Stimulated activated memory B cell treated with anti-CD40 and anti-IgM and Interleukin-4, amounts not matched to agents 10 μg/mL and 1 μg/mL and 100 μg/mL, for 72 hours (primary cell): ENCODE data around the gene OR2L13.
A peak's percentile ranks its signal among the peaks of the same experiment; 100 is the strongest.
"Not testable (repeated sequence)": the region's sequence is repeated elsewhere in the genome, so short reads cannot be mapped to it uniquely, and the experiment has no call there.

Source experiments
- ATAC-seq: fragments of 150-1000 bp; cut with Tn5 transposase; 2 replicates; pipeline ENCODE4 v1.10.0; 2021
- H3K27ac Mint-ChIP-seq: one replicate; pipeline ENCODE4 v1.8.0; 2022; ENCODE audit warnings: mild to moderate bottlenecking, mixed read lengths
- H3K27me3 Mint-ChIP-seq: one replicate; pipeline ENCODE4 v1.8.0; 2022; ENCODE audit warnings: mixed read lengths
- H3K36me3 Mint-ChIP-seq: one replicate; pipeline ENCODE4 v1.8.0; 2022; ENCODE audit warnings: mixed read lengths
- H3K4me1 Mint-ChIP-seq: one replicate; pipeline ENCODE4 v1.8.0; 2022; ENCODE audit warnings: mixed read lengths
- H3K4me3 Mint-ChIP-seq: one replicate; pipeline ENCODE4 v1.8.0; 2022; ENCODE audit warnings: mild to moderate bottlenecking, moderate library complexity, mixed read lengths
- H3K9me3 Mint-ChIP-seq: one replicate; pipeline ENCODE4 v1.8.0; 2022; ENCODE audit warnings: mixed read lengths

OR2L13 gene

GRCh38 chr1:248094884-248095283 is at the start of gene OR2L13:
OR2L13 (plus strand) TSS chr1:248095184; CDS start chr1:248099376, 4,192 bp downstream.
- H3K4me3 Mint-ChIP-seq: no peak within 1 kb of the TSS
- no peak within 1 kb of the TSS for H3K27ac Mint-ChIP-seq
- no peaks in the 10 kb centered on the region for H3K27me3 Mint-ChIP-seq
- no peaks in the 10 kb centered on the region for H3K4me1 Mint-ChIP-seq
- peaks cover 9% of the 10 kb centered on the region for H3K9me3 Mint-ChIP-seq
- H3K36me3 Mint-ChIP-seq: no peaks in the 10 kb centered on the region
- no peak for ATAC-seq

GRCh38 chr1:248045209-248045608 is 49.8 kb upstream of the OR2L13 start:
- H3K4me3 Mint-ChIP-seq: no peak overlapping the region
- no peaks in the 10 kb centered on the region for H3K36me3 Mint-ChIP-seq
- no peaks in the 10 kb centered on the region for H3K27me3 Mint-ChIP-seq
- no peaks in the 10 kb centered on the region for H3K4me1 Mint-ChIP-seq
- ATAC-seq: no peak
- peaks cover 14% of the 10 kb centered on the region for H3K9me3 Mint-ChIP-seq
- H3K27ac Mint-ChIP-seq: no peak overlapping the region

GRCh38 chr1:248046536-248046935 is 48.4 kb upstream of the OR2L13 start, which contains the start of gene OR2L3:
OR2L3 (plus strand) TSS chr1:248046836; CDS start chr1:248060682, 13,846 bp downstream.
- H3K27me3 Mint-ChIP-seq: no peaks in the 10 kb centered on the region
- no peaks in the 10 kb centered on the region for H3K36me3 Mint-ChIP-seq

GRCh38 chr1:248047008-248047407 is 48.0 kb upstream of the OR2L13 start:
- Mint-ChIP-seq H3K9me3 (peaks cover 9% of the 10 kb centered on the region), H3K27me3 (no peaks in the 10 kb centered on the region), H3K4me3 (no peak overlapping the region), H3K27ac (no peak overlapping the region), H3K36me3 (no peaks in the 10 kb centered on the region), H3K4me1 (no peaks in the 10 kb centered on the region)
- ATAC-seq: no peak

More at GRCh38 chr1:248046536-248046935, 48.4 kb upstream of the OR2L13 start, which contains the start of gene OR2L3:
- Mint-ChIP-seq H3K4me1 (no peaks in the 10 kb centered on the region), H3K9me3 (peaks cover 9% of the 10 kb centered on the region), H3K4me3 (no peak within 1 kb of the TSS), H3K27ac (no peak within 1 kb of the TSS)
- no peak for ATAC-seq

GRCh38 chr1:248054671-248055070 is 40.3 kb upstream of the OR2L13 start:
- peaks cover 6% of the 10 kb centered on the region for H3K9me3 Mint-ChIP-seq
- H3K4me3 Mint-ChIP-seq: no peak overlapping the region
- no peak for ATAC-seq
- H3K4me1 Mint-ChIP-seq: no peaks in the 10 kb centered on the region
- no peaks in the 10 kb centered on the region for H3K27me3 Mint-ChIP-seq
- no peak overlapping the region for H3K27ac Mint-ChIP-seq
- no peaks in the 10 kb centered on the region for H3K36me3 Mint-ChIP-seq

- no peaks in the 10 kb centered on the region for H3K4me1 Mint-ChIP-seq
- no peak overlapping the region for H3K27ac Mint-ChIP-seq
- H3K4me3 Mint-ChIP-seq: no peak overlapping the region
- no peak for ATAC-seq
- no peaks in the 10 kb centered on the region for H3K36me3 Mint-ChIP-seq
- no peaks in the 10 kb centered on the region for H3K27me3 Mint-ChIP-seq
- peaks cover 6% of the 10 kb centered on the region for H3K9me3 Mint-ChIP-seq
Measured at GRCh38 chr1:248055261-248055660, 39.7 kb upstream of the OR2L13 start.

GRCh38 chr1:248065071-248065470 is 29.9 kb upstream of the OR2L13 start:
- H3K4me1 Mint-ChIP-seq: no peaks in the 10 kb centered on the region
- H3K4me3 Mint-ChIP-seq: no peak overlapping the region
- no peak for ATAC-seq
- H3K36me3 Mint-ChIP-seq: no peaks in the 10 kb centered on the region
- peaks cover 11% of the 10 kb centered on the region for H3K27me3 Mint-ChIP-seq
- H3K9me3 Mint-ChIP-seq: peaks cover 3% of the 10 kb centered on the region
- H3K27ac Mint-ChIP-seq: no peak overlapping the region

- ATAC-seq: no peak
- Mint-ChIP-seq H3K4me3 (no peak overlapping the region), H3K27ac (no peak overlapping the region), H3K9me3 (peaks cover 5% of the 10 kb centered on the region), H3K27me3 (peaks cover 11% of the 10 kb centered on the region), H3K4me1 (no peaks in the 10 kb centered on the region), H3K36me3 (no peaks in the 10 kb centered on the region)
Measured at GRCh38 chr1:248065604-248066003, 29.4 kb upstream of the OR2L13 start.

GRCh38 chr1:248083864-248084263 is 11.1 kb upstream of the OR2L13 start:
- not testable (repeated sequence) for H3K9me3 Mint-ChIP-seq, H3K36me3 Mint-ChIP-seq, H3K4me3 Mint-ChIP-seq, H3K27me3 Mint-ChIP-seq, H3K4me1 Mint-ChIP-seq, H3K27ac Mint-ChIP-seq
- peak; percentile 12 for ATAC-seq

GRCh38 chr1:248098529-248098928 is 3.5 kb downstream of the OR2L13 start:
- no peak for ATAC-seq
- H3K4me1 Mint-ChIP-seq: no peaks in the 10 kb centered on the region
- H3K9me3 Mint-ChIP-seq: peaks cover 2% of the 10 kb centered on the region
- no peaks in the 10 kb centered on the region for H3K36me3 Mint-ChIP-seq
- no peaks in the 10 kb centered on the region for H3K27me3 Mint-ChIP-seq
- no peak overlapping the region for H3K4me3 Mint-ChIP-seq
- no peak overlapping the region for H3K27ac Mint-ChIP-seq

- H3K4me1 Mint-ChIP-seq: no peaks in the 10 kb centered on the region
- peaks cover 12% of the 10 kb centered on the region for H3K9me3 Mint-ChIP-seq
- ATAC-seq: no peak
- no peak overlapping the region for H3K4me3 Mint-ChIP-seq
- H3K27ac Mint-ChIP-seq: no peak overlapping the region
- H3K27me3 Mint-ChIP-seq: no peaks in the 10 kb centered on the region
- H3K36me3 Mint-ChIP-seq: no peaks in the 10 kb centered on the region
Measured at GRCh38 chr1:248102847-248103246, 7.9 kb downstream of the OR2L13 start.

GRCh38 chr1:248111157-248111556 is 16.2 kb downstream of the OR2L13 start:
- peaks cover 29% of the 10 kb centered on the region for H3K9me3 Mint-ChIP-seq
- no peaks in the 10 kb centered on the region for H3K4me1 Mint-ChIP-seq
- peaks cover 6% of the 10 kb centered on the region for H3K36me3 Mint-ChIP-seq
- H3K4me3 Mint-ChIP-seq: no peak overlapping the region
- no peak overlapping the region for H3K27ac Mint-ChIP-seq
- H3K27me3 Mint-ChIP-seq: no peaks in the 10 kb centered on the region
- no peak for ATAC-seq

GRCh38 chr1:248114890-248115289 is 19.9 kb downstream of the OR2L13 start:
- H3K4me1 Mint-ChIP-seq: no peaks in the 10 kb centered on the region
- H3K27me3 Mint-ChIP-seq: no peaks in the 10 kb centered on the region
- no peak for ATAC-seq
- peaks cover 19% of the 10 kb centered on the region for H3K9me3 Mint-ChIP-seq
- H3K27ac Mint-ChIP-seq: no peak overlapping the region
- H3K4me3 Mint-ChIP-seq: no peak overlapping the region
- H3K36me3 Mint-ChIP-seq: peaks cover 6% of the 10 kb centered on the region

- H3K36me3 Mint-ChIP-seq: no peaks in the 10 kb centered on the region
- peaks cover 12% of the 10 kb centered on the region for H3K9me3 Mint-ChIP-seq
- H3K4me3 Mint-ChIP-seq: no peak overlapping the region
- H3K27me3 Mint-ChIP-seq: peaks cover 8% of the 10 kb centered on the region
- no peaks in the 10 kb centered on the region for H3K4me1 Mint-ChIP-seq
- no peak for ATAC-seq
- H3K27ac Mint-ChIP-seq: no peak overlapping the region
Measured at GRCh38 chr1:248127653-248128052, 32.7 kb downstream of the OR2L13 start.

GRCh38 chr1:248136811-248137210 is 41.8 kb downstream of the OR2L13 start:
- H3K27me3 Mint-ChIP-seq: no peaks in the 10 kb centered on the region
- no peak overlapping the region for H3K27ac Mint-ChIP-seq
- peaks cover 9% of the 10 kb centered on the region for H3K9me3 Mint-ChIP-seq
- no peaks in the 10 kb centered on the region for H3K36me3 Mint-ChIP-seq
- H3K4me1 Mint-ChIP-seq: no peaks in the 10 kb centered on the region
- peak; percentile 27 for ATAC-seq
- H3K4me3 Mint-ChIP-seq: no peak overlapping the region

GRCh38 chr1:248140846-248141245 is 45.9 kb downstream of the OR2L13 start:
- peaks cover 8% of the 10 kb centered on the region for H3K9me3 Mint-ChIP-seq
- no peaks in the 10 kb centered on the region for H3K27me3 Mint-ChIP-seq
- H3K27ac Mint-ChIP-seq: no peak overlapping the region
- no peaks in the 10 kb centered on the region for H3K36me3 Mint-ChIP-seq
- no peak for ATAC-seq
- H3K4me3 Mint-ChIP-seq: no peak overlapping the region
- H3K4me1 Mint-ChIP-seq: no peaks in the 10 kb centered on the region

GRCh38 chr1:248143311-248143710 is 48.3 kb downstream of the OR2L13 start:
- no peak overlapping the region for H3K4me3 Mint-ChIP-seq
- peaks cover 18% of the 10 kb centered on the region for H3K9me3 Mint-ChIP-seq
- H3K4me1 Mint-ChIP-seq: no peaks in the 10 kb centered on the region
- H3K27me3 Mint-ChIP-seq: no peaks in the 10 kb centered on the region
- H3K36me3 Mint-ChIP-seq: no peaks in the 10 kb centered on the region
- no peak overlapping the region for H3K27ac Mint-ChIP-seq
- no peak for ATAC-seq
